ENCODE results near the gene PEPD.
"Not testable (repeated sequence)": the region's sequence is repeated elsewhere in the genome, so short reads cannot be mapped to it uniquely, and the experiment has no call there.

The PEPD gene

GRCh38 chr19:33521480-33522370 lies at the start of gene PEPD:
Gene PEPD, minus strand, starts transcription at chr19:33521791. Its CDS starts 31 bp downstream, at chr19:33521760.
- peak; percentile 88 for DNase-seq

- DNase-seq = no peak
Observed at GRCh38 chr19:33569821-33570220, 48.2 kb upstream of the PEPD start.

GRCh38 chr19:33568706-33569105 lies 47.1 kb upstream of the PEPD start:
- DNase-seq = no peak

DNA sequence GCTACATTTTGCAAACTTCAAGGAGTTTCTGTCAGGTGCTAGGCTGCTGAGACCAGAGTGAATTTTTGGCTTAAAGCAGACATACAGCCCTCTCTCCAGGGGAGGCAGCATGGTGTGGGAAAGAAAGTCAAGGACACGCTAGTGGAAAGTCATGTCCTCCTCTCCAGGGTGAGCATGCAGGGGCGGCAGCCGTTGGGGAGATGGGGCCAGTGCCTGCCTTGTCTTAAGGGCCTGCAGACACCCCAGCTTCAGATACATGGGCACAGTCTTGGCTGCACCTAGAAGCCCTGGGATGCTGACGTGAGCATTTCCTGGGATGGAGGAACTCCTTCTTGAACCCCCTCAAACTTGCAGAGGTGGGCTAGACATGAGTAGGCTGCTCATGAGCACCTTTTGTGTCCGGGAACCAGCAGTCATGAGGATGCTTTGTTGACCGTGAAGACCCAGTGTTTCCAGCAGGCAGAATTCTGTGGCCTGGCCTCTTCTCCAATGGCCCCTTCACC lies 43.3 kb upstream of the PEPD start:
- DNase-seq = no peak

DNA sequence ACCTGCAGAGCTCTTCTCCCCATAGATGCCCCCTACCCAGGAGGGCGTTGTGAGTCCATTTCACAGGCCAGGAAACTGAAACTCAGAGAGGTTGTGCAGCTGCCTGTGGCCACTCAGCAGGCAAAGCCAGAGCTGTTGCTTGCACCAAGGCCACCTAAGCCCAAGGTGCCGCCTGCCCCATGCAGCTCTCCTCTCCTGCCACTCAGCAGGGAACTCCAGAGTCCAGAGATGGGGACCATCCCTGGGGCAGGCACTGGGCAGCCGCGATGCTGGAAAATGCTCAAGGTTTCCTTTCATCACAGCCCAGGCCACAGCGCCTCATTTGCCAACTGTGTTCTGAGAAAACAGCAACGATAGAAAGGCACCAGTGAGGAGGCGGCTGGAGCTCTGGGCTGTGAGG lies 41.0 kb upstream of the PEPD start:
- no peak for DNase-seq

DNA sequence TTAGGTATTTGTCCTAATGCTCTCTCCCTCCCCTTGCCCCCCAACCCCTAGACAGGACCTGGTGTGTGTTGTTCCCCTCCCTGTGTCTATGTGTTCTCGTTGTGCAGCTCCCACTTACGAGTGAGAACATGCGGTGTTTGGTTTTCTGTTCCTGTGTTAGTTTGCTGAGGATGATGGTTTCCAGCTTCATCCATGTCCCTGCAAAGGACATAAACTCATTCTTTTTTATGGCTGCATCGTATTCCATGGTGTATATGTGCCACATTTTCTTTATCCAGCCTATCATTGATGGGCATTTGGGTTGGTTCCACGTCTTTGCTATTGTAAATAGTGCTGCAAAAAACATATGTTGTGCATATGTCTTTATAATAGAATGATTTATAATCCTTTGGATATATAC lies 40.1 kb upstream of the PEPD start:
- DNase-seq = not testable (repeated sequence)

- DNase-seq = no peak
Observed at GRCh38 chr19:33561261-33561660, 39.7 kb upstream of the PEPD start.

DNA sequence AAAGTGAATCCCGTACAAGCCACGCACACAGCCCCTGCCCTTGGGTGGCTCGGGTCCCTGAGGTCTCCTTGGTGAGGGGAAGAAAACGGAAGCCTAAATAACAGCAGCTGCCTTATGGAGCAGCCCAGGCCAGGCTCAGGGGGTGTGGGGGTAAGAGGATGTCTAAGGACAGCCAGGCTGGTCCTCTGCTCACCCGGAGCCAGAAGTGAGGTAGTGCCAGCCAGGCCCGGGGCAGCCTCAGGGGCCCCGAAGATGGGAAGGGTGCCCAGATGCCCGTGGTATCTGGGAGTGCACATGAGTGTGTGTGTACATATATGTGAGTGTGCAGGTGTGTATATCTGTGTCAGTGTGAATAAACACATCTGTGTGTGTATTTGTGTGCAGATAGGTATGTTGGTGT lies 38.4 kb upstream of the PEPD start:
- no peak for DNase-seq

GRCh38 chr19:33558856-33559255 lies 37.3 kb upstream of the PEPD start:
- DNase-seq = no peak

GRCh38 chr19:33558151-33558550 lies 36.6 kb upstream of the PEPD start:
- no peak for DNase-seq

- no peak for DNase-seq
Observed at GRCh38 chr19:33557720-33558119, 36.1 kb upstream of the PEPD start.

DNA sequence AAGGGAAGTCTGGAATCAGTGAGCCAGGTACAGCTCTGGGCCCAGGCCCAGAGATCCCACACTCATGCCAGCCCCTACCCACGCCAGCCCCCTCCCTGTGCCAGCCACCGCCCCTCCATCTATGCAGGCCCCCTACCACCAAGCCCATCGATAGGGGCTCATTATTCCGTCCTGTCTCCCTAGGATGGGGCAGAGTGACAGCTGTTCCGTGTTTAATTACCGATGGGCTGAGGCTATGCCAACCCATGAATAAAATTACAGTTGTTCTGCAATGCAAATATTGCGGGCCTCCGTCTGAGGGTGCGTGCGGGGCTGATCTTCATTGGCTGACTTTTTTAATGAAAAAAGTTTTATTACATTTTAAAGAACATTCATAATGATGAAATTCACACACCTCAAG lies 35.6 kb upstream of the PEPD start:
- DNase-seq = no peak

DNA sequence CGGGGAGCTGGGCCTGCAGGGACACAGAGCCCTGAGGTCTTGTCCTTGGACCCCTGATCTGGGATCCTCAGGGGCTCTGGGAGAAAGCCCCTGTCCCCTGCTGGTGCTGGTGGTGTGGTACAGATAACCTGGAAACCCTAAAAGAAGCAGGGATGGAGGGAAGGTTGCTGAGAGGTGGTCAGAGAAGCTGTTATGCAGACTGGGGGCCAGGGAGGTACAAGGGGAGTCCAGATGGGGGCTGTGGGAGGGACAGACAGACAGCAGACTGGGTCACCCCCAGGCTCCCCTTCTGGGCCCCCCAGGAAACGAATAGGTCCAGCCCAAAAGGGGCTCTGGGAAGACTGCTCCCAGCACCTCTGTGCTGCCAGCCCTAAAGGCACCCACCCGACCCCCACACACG lies 34.7 kb upstream of the PEPD start:
- no peak for DNase-seq

DNA sequence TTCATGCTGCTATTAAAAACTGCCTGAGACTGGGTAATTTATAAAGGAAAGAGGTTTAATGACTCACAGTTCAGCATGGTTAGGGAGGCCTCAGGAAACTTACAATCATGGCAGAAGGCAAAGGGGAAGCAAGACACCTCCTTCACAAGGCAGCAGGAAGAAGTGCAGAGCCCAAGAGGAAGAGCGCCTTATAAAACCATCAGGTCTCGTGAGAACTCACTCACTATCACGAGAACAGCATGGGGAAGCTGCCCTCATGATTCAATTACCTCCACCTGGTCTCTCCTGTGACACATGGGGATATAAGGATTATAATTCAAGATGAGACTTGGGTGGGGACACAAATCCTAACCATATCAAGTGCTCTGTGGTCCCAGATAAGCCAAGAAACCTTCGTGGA lies 34.1 kb upstream of the PEPD start:
- not testable (repeated sequence) for DNase-seq

- no peak for DNase-seq
Observed at GRCh38 chr19:33554821-33555220, 33.2 kb upstream of the PEPD start.

GRCh38 chr19:33554391-33554790 lies 32.8 kb upstream of the PEPD start:
- no peak for DNase-seq

GRCh38 chr19:33553530-33554310 lies 32.1 kb upstream of the PEPD start:
- no peak for DNase-seq

GRCh38 chr19:33552928-33553279 lies 31.3 kb upstream of the PEPD start:
- no peak for DNase-seq

GRCh38 chr19:33552191-33552927 lies 30.8 kb upstream of the PEPD start:
- no peak for DNase-seq

- no peak for DNase-seq
Observed at GRCh38 chr19:33551676-33552075, 30.1 kb upstream of the PEPD start.

- no peak for DNase-seq
Observed at GRCh38 chr19:33550768-33551167, 29.2 kb upstream of the PEPD start.

GRCh38 chr19:33547676-33548075 lies 26.1 kb upstream of the PEPD start:
- DNase-seq = no peak

- no peak for DNase-seq
Observed at GRCh38 chr19:33546656-33547055, 25.1 kb upstream of the PEPD start.

Measured in stimulated activated naive CD4-positive, alpha-beta T cell treated with Interleukin-2 at 50 U/mL for 16 hours (primary cell).